B cell (primary cell): Measurements from ENCODE around the gene TCEAL4. TPM values are rescaled to one million over a fixed set of nuclear protein-coding genes. Genes with fewer than 3 reads are reported as not detected.

Experiments
- ATAC-seq: fragments of 200-7000 bp; cut with Tn5 transposase; one replicate; pipeline ENCODE4 v1.10.0; 2021; ENCODE audit warnings: low read depth, mild to moderate bottlenecking, moderate number of reproducible peaks, moderate library complexity
- CTCF ChIA-PET: fragments of 350-600 bp; sonication (Branson Sonifier 250); formaldehyde crosslinking; loops from one replicate; lab custom pipeline; 2021; ENCODE audit warnings: antibody characterized with exemption, inconsistent platforms; lab: Charles Lee
- POLR2A ChIA-PET: fragments of 350-600 bp; sonication (Branson Sonifier 250); formaldehyde crosslinking; loops from one replicate; lab custom pipeline; 2021; ENCODE audit warnings: antibody characterized with exemption; lab: Charles Lee
- DNase-seq: peaks from one replicate; pipeline ENCODE4 v3.0.0; 2013
- H2AFZ ChIP-seq: 2 replicates; pipeline ENCODE4 v1.6.1; 2012; ENCODE audit warnings: mild to moderate bottlenecking, low read depth, low read length; ENCODE audit not compliant: insufficient read depth, poor library complexity, severe bottlenecking
- H3K27ac ChIP-seq, 2 donors: 1 replicate in 1 of 2; 2 replicates in 1 of 2; pipeline ENCODE4 v1.5.1; 2012 to 2013; ENCODE audit warnings: low read length in 2 of 2, mild to moderate bottlenecking in 2 of 2, moderate library complexity in 1 of 2
- H3K27me3 ChIP-seq, 4 experiments: fragments of 200-600 bp in 1 of 4; sonication (generic) in 1 of 4; replicated peaks in 1 of 4; 1 replicate in 2 of 4; 2 replicates in 2 of 4; pipeline versions ENCODE4 v1.6.1 to v1.7.0; 2013 to 2016; ENCODE audit warnings: low read length in 3 of 4, mild to moderate bottlenecking in 2 of 4, mixed read lengths in 1 of 4, moderate library complexity in 1 of 4; ENCODE audit not compliant: insufficient read depth in 4 of 4, control insufficient read depth in 3 of 4; ENCODE audit errors: control extremely low read depth in 1 of 4
- H3K36me3 ChIP-seq, 2 experiments: replicated peaks in 1 of 2; 1 replicate in 1 of 2; 2 replicates in 1 of 2; pipeline versions ENCODE4 v1.6.1 to v1.7.1; 2013; ENCODE audit warnings: low read length in 1 of 2; ENCODE audit not compliant: insufficient read depth in 2 of 2, control insufficient read depth in 1 of 2; ENCODE audit errors: control extremely low read depth in 1 of 2, extremely low read depth in 1 of 2
- H3K4me1 ChIP-seq, 2 donors: fragments of 200-600 bp in 1 of 2; sonication (generic) in 1 of 2; 1 replicate in 1 of 2; 2 replicates in 1 of 2; pipeline versions ENCODE4 v1.5.1 to v1.6.1; 2013 to 2017; ENCODE audit warnings: low read length in 2 of 2; ENCODE audit not compliant: control insufficient read depth in 2 of 2, insufficient read depth in 2 of 2
- H3K4me2 ChIP-seq: replicated peaks from 2 replicates; pipeline ENCODE3; 2012; ENCODE audit warnings: mild to moderate bottlenecking, low read depth, low read length; ENCODE audit not compliant: poor library complexity, severe bottlenecking
- H3K4me3 ChIP-seq, 5 experiments: fragments of 200-600 bp in 1 of 5; sonication (generic) in 1 of 5; 1 replicate in 3 of 5; 2 replicates in 2 of 5; pipeline versions ENCODE4 v1.5.1 to v1.7.0; 2011 to 2016; ENCODE audit warnings: low read length in 4 of 5, mild to moderate bottlenecking in 4 of 5, low read depth in 2 of 5, control low read depth in 1 of 5, moderate library complexity in 1 of 5; ENCODE audit not compliant: insufficient read depth in 1 of 5; ENCODE audit errors: control extremely low read depth in 1 of 5, extremely low read depth in 1 of 5
- H3K79me2 ChIP-seq: fragments of 200-600 bp; sonication (generic); one replicate; pipeline ENCODE4 v1.6.0; 2016; ENCODE audit warnings: low read length; ENCODE audit not compliant: control insufficient read depth, insufficient read depth
- H3K9ac ChIP-seq: fragments of 200-600 bp; sonication (generic); 2 replicates; pipeline ENCODE4 v1.6.1; 2017; ENCODE audit warnings: mild to moderate bottlenecking, low read length, moderate library complexity
- H3K9me3 ChIP-seq, 3 donors: one replicate each; pipeline versions ENCODE4 v1.6.1 to v1.7.1; 2013; ENCODE audit warnings: low read length in 2 of 3; ENCODE audit not compliant: control insufficient read depth in 2 of 3, insufficient read depth in 1 of 3; ENCODE audit errors: control extremely low read depth in 1 of 3
- H4K20me1 ChIP-seq: 2 replicates; pipeline ENCODE4 v1.6.0; 2012; ENCODE audit warnings: mild to moderate bottlenecking, low read length; ENCODE audit not compliant: insufficient read depth, control insufficient read depth, poor library complexity, severe bottlenecking
- H3K27ac Mint-ChIP-seq: one replicate; pipeline ENCODE4 v1.8.0; 2021; ENCODE audit warnings: mixed read lengths
- H3K27me3 Mint-ChIP-seq: one replicate; pipeline ENCODE4 v1.8.0; 2021; ENCODE audit warnings: mixed read lengths
- H3K4me1 Mint-ChIP-seq: one replicate; pipeline ENCODE4 v1.8.0; 2021; ENCODE audit warnings: mixed read lengths
- H3K4me3 Mint-ChIP-seq: one replicate; pipeline ENCODE4 v1.8.0; 2021; ENCODE audit warnings: mixed read lengths
- H3K9me3 Mint-ChIP-seq: one replicate; pipeline ENCODE4 v1.8.0; 2022; ENCODE audit warnings: mixed read lengths; ENCODE audit not compliant: insufficient read depth
- CTCF ChIP-seq: fragments of 200-600 bp; IDR thresholded peaks from one replicate; pipeline ENCODE4 v1.8.0; 2022; ENCODE audit warnings: antibody characterized with exemption, mild to moderate bottlenecking
- EZH2 ChIP-seq: IDR thresholded peaks from 2 replicates; pipeline ENCODE4 v1.6.1; 2012; ENCODE audit warnings: borderline replicate concordance, low read depth, mild to moderate bottlenecking, moderate library complexity, low read length; ENCODE audit not compliant: insufficient read depth, poor library complexity, severe bottlenecking
- WGBS: methylation state at CpG from one replicate; pipeline ENCODE4 v1.1.5; 2013; ENCODE audit warnings: missing lambda C conversion rate; ENCODE audit not compliant: insufficient coverage; 5-methylcytosine and 5-hydroxymethylcytosine counted together
- intact Hi-C: fragments of 100-400 bp; cut with micrococcal nuclease; formaldehyde crosslinking; loops from one replicate; pipeline ENCODE4 v1.10.0; 2022
- polyA plus RNA-seq: library from polyadenylated mRNA; depleted of rRNA; stranded (reverse); fragments of >200 nt; gene quantifications from 2 replicates; pipeline ENCODE4 v1.2.3, GENCODE V29; 2012
- total RNA-seq, 2 donors: library from RNA; stranded (reverse); fragments of 120-200 nt in 1 of 2; gene quantifications; 1 replicate in 1 of 2; 2 replicates in 1 of 2; pipeline versions ENCODE4 v1.2.3 to v1.2.4, GENCODE V29; 2013 to 2022

Gene TCEAL4
- total and polyA plus RNA-seq, 2 donors (not counting 1 experiment from before 2014, with no cell fraction given), result 3.0 to 23.1 TPM

- no peaks in the 10 kb centered on the region for H3K9me3 Mint-ChIP-seq
- CTCF ChIA-PET, result no interaction called here
Observed at GRCh38 chrX:103613362-103613890, 28.1 kb downstream of the TCEAL4 start.

GRCh38 chrX:103614999-103615398 lies 29.7 kb downstream of the TCEAL4 start:
- Mint-ChIP-seq H3K4me1 (no peaks in the 10 kb centered on the region), H3K9me3 (no peaks in the 10 kb centered on the region), H3K27me3 (no peaks in the 10 kb centered on the region), H3K27ac (no peak overlapping the region), H3K4me3 (no peak overlapping the region)
- Histone ChIP-seq H3K27ac (no peak overlapping the region), H3K4me3 (no peak overlapping the region), H3K4me2 (no peak overlapping the region), H4K20me1 (no peaks in the 10 kb centered on the region), H3K4me1 (no peaks in the 10 kb centered on the region), H3K36me3 (no peaks in the 10 kb centered on the region), H3K27me3 (no peaks in the 10 kb centered on the region), H3K9ac (no peak overlapping the region), H3K79me2 (no peaks in the 10 kb centered on the region), H3K9me3 (no peaks in the 10 kb centered on the region), H2AFZ (no peak overlapping the region)
- ATAC-seq (no peak), DNase-seq (no peak)
- TF ChIP-seq CTCF (no peak), EZH2 (no peak)
- intact Hi-C loops, result no loop called here
- CTCF ChIA-PET, result no interaction called here
- POLR2A ChIA-PET, result no interaction called here
- WGBS, result no CpG with 5 or more reads among the region's 1 CpG

More at GRCh38 chrX:103613362-103613890, 28.1 kb downstream of the TCEAL4 start:
- WGBS, result no CpG with 5 or more reads among the region's 1 CpG
- Histone ChIP-seq H3K4me2 (no peak overlapping the region), H3K27me3 (no peaks in the 10 kb centered on the region), H3K27ac (no peak overlapping the region), H2AFZ (no peak overlapping the region), H3K36me3 (no peaks in the 10 kb centered on the region), H3K4me3 (no peak overlapping the region), H3K79me2 (no peaks in the 10 kb centered on the region), H3K9me3 (no peaks in the 10 kb centered on the region), H4K20me1 (no peaks in the 10 kb centered on the region), H3K4me1 (peaks cover 0 to 4% of the 10 kb centered on the region in 2 donors), H3K9ac (no peak overlapping the region)
- intact Hi-C loops, result no loop called here
- Mint-ChIP-seq H3K4me3 (no peak overlapping the region), H3K27ac (no peak overlapping the region), H3K27me3 (no peaks in the 10 kb centered on the region), H3K4me1 (peaks cover under 1% of the 10 kb centered on the region)
- DNase-seq (no peak), ATAC-seq (no peak)
- TF ChIP-seq CTCF, result no peak
- no peak for TF ChIP-seq EZH2
- POLR2A ChIA-PET, result no interaction called here
